CD8-positive, alpha-beta memory T cell (primary cell): ENCODE results near the gene PDSS2. TPM values are rescaled to one million over a fixed set of nuclear protein-coding genes. Genes with fewer than 3 reads are reported as not detected.
A peak's percentile ranks its signal among the peaks of the same experiment; 100 is the strongest.
"Not testable (repeated sequence)": the region's sequence is repeated elsewhere in the genome, so short reads cannot be mapped to it uniquely, and the experiment has no call there.

Source experiments
- CTCF ChIA-PET: fragments of 350-600 bp; sonication (Branson Sonifier 250); formaldehyde crosslinking; loops from one replicate; lab custom pipeline; 2021; ENCODE audit warnings: antibody characterized with exemption; lab: Charles Lee
- POLR2A ChIA-PET: fragments of 350-600 bp; sonication (Branson Sonifier 250); formaldehyde crosslinking; loops from one replicate; lab custom pipeline; 2021; ENCODE audit warnings: antibody characterized with exemption; lab: Charles Lee
- DNase-seq, 5 donors: peaks; one replicate each; pipeline versions ENCODE4 v3.0.0 to v3.0.0-alpha.2; 2020 to 2022; ENCODE audit warnings: mixed read lengths in 1 of 5
- H3K27ac ChIP-seq: one replicate; pipeline ENCODE4 v1.7.0; 2013; ENCODE audit warnings: low read depth, mild to moderate bottlenecking, low read length, moderate library complexity
- H3K27me3 ChIP-seq: 2 replicates; pipeline ENCODE4 v1.7.0; 2013; ENCODE audit warnings: low read length, mild to moderate bottlenecking; ENCODE audit not compliant: insufficient read depth, poor library complexity, severe bottlenecking
- H3K36me3 ChIP-seq: 2 replicates; pipeline ENCODE4 v1.7.0; 2013; ENCODE audit warnings: mild to moderate bottlenecking, low read length, moderate library complexity; ENCODE audit not compliant: insufficient read depth
- H3K4me1 ChIP-seq: 2 replicates; pipeline ENCODE4 v1.7.0; 2013; ENCODE audit warnings: mild to moderate bottlenecking, low read length, moderate library complexity; ENCODE audit not compliant: insufficient read depth
- H3K4me3 ChIP-seq: 2 replicates; pipeline ENCODE4 v1.7.0; 2013; ENCODE audit warnings: mild to moderate bottlenecking, low read length
- H3K9me3 ChIP-seq: 2 replicates; pipeline ENCODE4 v1.7.0; 2013; ENCODE audit warnings: mild to moderate bottlenecking, low read length
- H3K27ac Mint-ChIP-seq, 8 donors: one replicate each; pipeline ENCODE4 v1.8.0; 2020 to 2021; ENCODE audit warnings: mixed read lengths in 8 of 8, mild to moderate bottlenecking in 6 of 8, inconsistent platforms in 3 of 8, moderate library complexity in 3 of 8
- H3K27me3 Mint-ChIP-seq, 2 donors: one replicate each; pipeline ENCODE4 v1.8.0; 2020 to 2021; ENCODE audit warnings: mixed read lengths in 2 of 2, mild to moderate bottlenecking in 1 of 2, moderate library complexity in 1 of 2
- H3K36me3 Mint-ChIP-seq, 3 donors: one replicate each; pipeline ENCODE4 v1.8.0; 2020 to 2021; ENCODE audit warnings: mixed read lengths in 3 of 3, inconsistent platforms in 1 of 3, mild to moderate bottlenecking in 1 of 3
- H3K4me1 Mint-ChIP-seq, 3 donors: one replicate each; pipeline ENCODE4 v1.8.0; 2020 to 2021; ENCODE audit warnings: mixed read lengths in 3 of 3, inconsistent platforms in 1 of 3, mild to moderate bottlenecking in 1 of 3
- H3K4me3 Mint-ChIP-seq, 7 donors: one replicate each; pipeline ENCODE4 v1.8.0; 2020 to 2021; ENCODE audit warnings: mixed read lengths in 7 of 7, mild to moderate bottlenecking in 6 of 7, moderate library complexity in 4 of 7, inconsistent platforms in 2 of 7
- H3K9me3 Mint-ChIP-seq, 5 donors: one replicate each; pipeline ENCODE4 v1.8.0; 2020 to 2022; ENCODE audit warnings: mixed read lengths in 5 of 5, mild to moderate bottlenecking in 3 of 5, moderate library complexity in 2 of 5, inconsistent platforms in 1 of 5
- polyA plus RNA-seq: library from polyadenylated mRNA; unstranded; fragments of 300-500 nt; fragmentation: Illumina TruSeq; gene quantifications from one replicate; pipeline ENCODE4 v1.2.3, GENCODE V29; 2021
- total RNA-seq, 2 experiments: library from RNA; stranded (reverse); gene quantifications; one replicate each; pipeline ENCODE4 v1.2.3, GENCODE V29; 2021

Gene PDSS2
- total and polyA plus RNA-seq, 3 experiments from 2014 or later, result 13.4 to 14.2 (median 13.7) TPM

DNA sequence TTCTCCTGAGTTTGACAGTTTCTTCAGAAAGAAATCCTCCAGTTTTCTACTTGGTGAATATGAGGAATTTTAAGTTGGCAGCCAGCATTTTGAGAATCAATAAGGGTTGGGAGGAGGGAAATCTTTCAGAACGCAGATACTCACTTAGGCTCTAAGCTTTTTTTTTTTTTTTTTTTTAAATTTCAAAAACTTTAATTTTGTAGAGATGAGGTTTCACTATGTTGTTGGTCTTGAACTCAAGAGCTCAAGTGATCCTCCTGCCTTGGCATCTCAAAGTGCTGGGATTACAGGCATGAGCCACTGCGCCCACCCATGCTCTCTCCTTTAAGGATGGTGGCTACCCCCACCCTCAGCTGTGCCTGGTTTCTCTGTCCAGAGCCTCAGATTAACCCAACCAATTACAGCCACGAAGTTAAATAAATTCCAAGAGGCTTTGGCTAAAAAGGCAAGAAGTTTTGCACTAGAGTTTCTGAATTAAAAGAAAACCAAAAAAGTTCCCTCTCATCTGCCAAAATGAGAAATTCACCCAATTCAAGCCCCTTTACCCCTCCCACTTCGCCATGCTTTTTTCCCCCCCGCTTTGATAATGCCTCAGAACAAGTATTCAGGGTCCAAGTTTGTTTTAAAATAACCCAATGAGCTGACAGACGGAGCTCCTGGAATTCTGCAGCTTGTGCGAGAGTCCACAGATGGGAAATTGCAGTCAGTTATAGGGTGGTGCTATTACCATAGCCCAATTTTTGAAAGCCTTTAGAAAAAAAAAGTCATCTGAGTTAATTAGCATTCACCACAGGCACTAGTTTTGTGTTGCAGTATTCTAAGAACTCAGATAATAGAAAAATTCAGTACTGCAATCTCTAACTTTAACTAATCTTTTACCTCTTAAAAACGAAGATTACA, 249.7 kb downstream of the PDSS2 start:
- ChIA-PET POLR2A (no interaction called here), CTCF (no interaction called here)
- Histone ChIP-seq H3K4me3 (no peak overlapping the region), H3K27me3 (no peaks in the 10 kb centered on the region), H3K9me3 (no peaks in the 10 kb centered on the region), H3K36me3 (no peaks in the 10 kb centered on the region), H3K27ac (no peak overlapping the region), H3K4me1 (no peaks in the 10 kb centered on the region)
- Mint-ChIP-seq H3K27me3 (no peaks in the 10 kb centered on the region), H3K9me3 (peaks cover 0 to 10% (median 0%) of the 10 kb centered on the region in 5 donors), H3K36me3 (peaks cover 5 to 27% (median 19%) of the 10 kb centered on the region in 3 donors), H3K4me3 (no peak overlapping the region), H3K4me1 (no peaks in the 10 kb centered on the region), H3K27ac (peak overlapping the region in 1 of 8 donors; percentile 85)
- no peak for DNase-seq

DNA sequence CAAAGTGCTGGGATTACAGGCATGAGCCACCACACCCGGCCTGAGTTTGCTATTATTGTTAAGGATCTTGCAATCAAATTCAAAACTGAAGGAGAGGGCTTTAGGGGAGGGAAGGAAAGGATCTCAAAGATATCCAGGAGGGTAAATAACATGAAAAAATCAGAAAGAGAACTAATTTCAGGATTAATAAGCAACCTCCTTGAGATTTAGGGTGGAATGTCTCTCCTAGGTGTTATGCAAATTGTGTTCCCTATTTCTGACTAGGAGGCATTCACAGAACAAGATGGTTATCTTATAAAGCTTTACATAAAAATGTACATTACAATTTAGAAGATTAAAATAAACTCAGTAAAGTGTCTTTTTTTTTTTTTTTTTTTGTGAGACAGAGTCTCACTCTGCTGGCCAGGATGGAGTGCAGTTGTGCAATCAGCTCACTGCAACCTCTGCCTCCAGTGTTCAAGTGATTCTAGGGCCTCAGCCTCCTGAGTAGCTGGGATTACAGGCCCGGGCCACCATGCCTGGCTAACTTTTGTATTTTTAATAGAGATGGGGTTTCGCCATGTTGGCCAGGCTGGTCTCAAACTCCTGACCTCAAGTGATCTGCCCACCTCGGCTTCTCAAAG, 252.0 kb downstream of the PDSS2 start:
- Histone ChIP-seq H3K4me3 (no peak overlapping the region), H3K36me3 (no peaks in the 10 kb centered on the region), H3K4me1 (no peaks in the 10 kb centered on the region), H3K9me3 (no peaks in the 10 kb centered on the region), H3K27ac (no peak overlapping the region), H3K27me3 (no peaks in the 10 kb centered on the region)
- Mint-ChIP-seq H3K36me3 (peaks cover 11 to 36% (median 26%) of the 10 kb centered on the region in 3 donors), H3K27me3 (no peaks in the 10 kb centered on the region), H3K4me3 (no peak overlapping the region), H3K9me3 (peaks cover 0 to 12% (median 3%) of the 10 kb centered on the region in 5 donors), H3K4me1 (no peaks in the 10 kb centered on the region), H3K27ac (no peak overlapping the region)
- ChIA-PET POLR2A (interaction anchor here (0.6 kb wide), 1 partner anchor 543 kb away, joined by 3 read pairs; no protein-coding TSS in a partner anchor), CTCF (interaction anchor here (0.7 kb wide), 1 partner anchor 41 kb away, joined by 4 read pairs; no protein-coding TSS in a partner anchor)
- no peak for DNase-seq

GRCh38 chr6:107205058-107205998, 254.0 kb downstream of the PDSS2 start:
- Histone ChIP-seq H3K27ac (no peak overlapping the region), H3K27me3 (no peaks in the 10 kb centered on the region), H3K36me3 (no peaks in the 10 kb centered on the region), H3K9me3 (no peaks in the 10 kb centered on the region), H3K4me3 (no peak overlapping the region), H3K4me1 (no peaks in the 10 kb centered on the region)
- H3K4me1 Mint-ChIP-seq, result no peaks in the 10 kb centered on the region
- ChIA-PET POLR2A (no interaction called here), CTCF (no interaction called here)
- H3K27ac Mint-ChIP-seq, result no peak overlapping the region
- no peaks in the 10 kb centered on the region for H3K27me3 Mint-ChIP-seq
- peaks cover 11 to 36% (median 26%) of the 10 kb centered on the region in 3 donors for H3K36me3 Mint-ChIP-seq
- peaks cover 0 to 12% (median 3%) of the 10 kb centered on the region in 5 donors for H3K9me3 Mint-ChIP-seq
- DNase-seq, result no peak
- no peak overlapping the region for H3K4me3 Mint-ChIP-seq

DNA sequence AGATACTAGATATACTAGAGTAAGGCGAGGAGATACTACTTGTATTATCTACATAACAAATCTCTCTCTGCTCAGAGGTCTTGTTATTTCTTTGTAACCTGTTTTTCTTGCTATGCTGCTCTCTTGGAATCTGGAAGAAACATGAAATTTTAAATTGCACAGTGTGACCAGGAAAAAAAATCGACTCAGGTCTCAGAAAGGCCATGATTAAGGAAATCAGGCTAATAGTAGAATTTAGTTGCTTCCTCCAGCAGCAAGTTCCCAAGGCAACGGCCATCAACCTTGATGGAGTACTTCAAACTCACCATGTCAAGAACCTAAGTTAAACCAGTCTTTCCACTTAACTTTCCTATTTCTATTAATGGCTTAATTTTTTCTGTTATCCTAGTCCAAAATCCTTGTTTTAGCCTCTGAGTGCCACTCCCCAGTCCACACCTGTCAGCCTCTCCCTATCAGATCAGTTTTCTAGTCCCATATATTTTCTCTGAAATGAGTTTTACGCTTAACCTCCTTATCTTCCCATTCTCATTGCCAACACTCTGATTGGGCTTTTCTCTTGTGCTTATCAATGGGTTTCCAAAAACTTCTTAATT, 256.4 kb downstream of the PDSS2 start:
- H3K9me3 ChIP-seq, result no peaks in the 10 kb centered on the region
- peaks cover 12 to 31% (median 24%) of the 10 kb centered on the region in 3 donors for H3K36me3 Mint-ChIP-seq
- no peak overlapping the region for H3K27ac ChIP-seq
- no peak overlapping the region for H3K4me3 ChIP-seq
- H3K36me3 ChIP-seq, result no peaks in the 10 kb centered on the region
- DNase-seq, result no peak
- no peaks in the 10 kb centered on the region for H3K4me1 ChIP-seq
- no peak overlapping the region for H3K4me3 Mint-ChIP-seq
- H3K27me3 Mint-ChIP-seq, result no peaks in the 10 kb centered on the region
- no peaks in the 10 kb centered on the region for H3K4me1 Mint-ChIP-seq
- CTCF ChIA-PET, result no interaction called here
- H3K9me3 Mint-ChIP-seq, result peaks cover 0 to 12% (median 3%) of the 10 kb centered on the region in 5 donors
- no peaks in the 10 kb centered on the region for H3K27me3 ChIP-seq
- no peak overlapping the region for H3K27ac Mint-ChIP-seq
- POLR2A ChIA-PET, result no interaction called here

GRCh38 chr6:107198631-107199416, 260.5 kb downstream of the PDSS2 start:
- no peaks in the 10 kb centered on the region for H3K27me3 Mint-ChIP-seq
- CTCF ChIA-PET, result no interaction called here
- DNase-seq, result no peak
- H3K27ac Mint-ChIP-seq, result no peak overlapping the region
- Histone ChIP-seq H3K36me3 (no peaks in the 10 kb centered on the region), H3K27ac (no peak overlapping the region), H3K27me3 (no peaks in the 10 kb centered on the region), H3K4me3 (no peak overlapping the region), H3K9me3 (no peaks in the 10 kb centered on the region), H3K4me1 (no peaks in the 10 kb centered on the region)
- no peak overlapping the region for H3K4me3 Mint-ChIP-seq
- POLR2A ChIA-PET, result no interaction called here
- H3K36me3 Mint-ChIP-seq, result peaks cover 5 to 21% (median 10%) of the 10 kb centered on the region in 3 donors
- no peaks in the 10 kb centered on the region for H3K4me1 Mint-ChIP-seq
- no peaks in the 10 kb centered on the region for H3K9me3 Mint-ChIP-seq

GRCh38 chr6:107196152-107196551, 263.2 kb downstream of the PDSS2 start:
- no peaks in the 10 kb centered on the region for H3K4me1 Mint-ChIP-seq
- no peak overlapping the region for H3K4me3 ChIP-seq
- H3K36me3 Mint-ChIP-seq, result peaks cover 11 to 37% (median 11%) of the 10 kb centered on the region in 3 donors
- ChIA-PET CTCF (no interaction called here), POLR2A (no interaction called here)
- no peaks in the 10 kb centered on the region for H3K27me3 Mint-ChIP-seq
- peak overlapping the region in 1 of 8 donors; percentile 5 for H3K27ac Mint-ChIP-seq
- H3K36me3 ChIP-seq, result no peaks in the 10 kb centered on the region
- H3K9me3 Mint-ChIP-seq, result no peaks in the 10 kb centered on the region
- DNase-seq, result no peak
- no peaks in the 10 kb centered on the region for H3K27me3 ChIP-seq
- no peak overlapping the region for H3K4me3 Mint-ChIP-seq
- H3K9me3 ChIP-seq, result no peaks in the 10 kb centered on the region
- no peaks in the 10 kb centered on the region for H3K4me1 ChIP-seq
- H3K27ac ChIP-seq, result no peak overlapping the region

DNA sequence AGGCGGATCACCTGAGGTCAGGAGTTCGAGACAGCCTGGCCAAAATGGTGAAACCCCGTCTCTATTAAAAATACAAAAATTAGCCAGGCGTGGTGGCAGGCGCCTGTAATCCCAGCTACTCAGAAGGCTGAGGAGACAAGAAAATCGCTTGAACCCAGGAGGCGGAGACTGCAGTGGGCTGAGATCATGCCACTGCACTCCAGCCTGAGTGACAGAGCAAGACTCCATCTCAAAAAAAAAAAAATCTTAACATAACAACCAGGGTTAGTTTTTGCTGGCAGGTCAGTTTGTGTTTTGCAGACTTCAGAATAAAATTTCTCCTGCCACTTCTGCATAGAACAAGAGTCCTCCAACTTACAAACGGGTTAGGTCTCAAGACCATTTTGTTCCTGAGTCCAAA, 264.6 kb downstream of the PDSS2 start:
- H3K36me3 ChIP-seq, H3K4me3 Mint-ChIP-seq, DNase-seq, H3K27ac Mint-ChIP-seq, H3K4me1 ChIP-seq, H3K4me1 Mint-ChIP-seq, H3K4me3 ChIP-seq, CTCF ChIA-PET, H3K27ac ChIP-seq, H3K9me3 Mint-ChIP-seq, H3K9me3 ChIP-seq, POLR2A ChIA-PET, H3K27me3 Mint-ChIP-seq, H3K27me3 ChIP-seq: not testable (repeated sequence)
- H3K36me3 Mint-ChIP-seq, result peaks cover 17 to 44% (median 18%) of the 10 kb centered on the region in 3 donors
